Measurements from ENCODE around the gene PDSS2. TPM values are rescaled to one million over a fixed set of nuclear protein-coding genes. Genes with fewer than 3 reads are reported as not detected.

PDSS2 gene
- total and polyA plus RNA-seq, 2 of the 4 experiments (the other 2 are of a cell fraction): 8.6 to 9.2 TPM

DNA sequence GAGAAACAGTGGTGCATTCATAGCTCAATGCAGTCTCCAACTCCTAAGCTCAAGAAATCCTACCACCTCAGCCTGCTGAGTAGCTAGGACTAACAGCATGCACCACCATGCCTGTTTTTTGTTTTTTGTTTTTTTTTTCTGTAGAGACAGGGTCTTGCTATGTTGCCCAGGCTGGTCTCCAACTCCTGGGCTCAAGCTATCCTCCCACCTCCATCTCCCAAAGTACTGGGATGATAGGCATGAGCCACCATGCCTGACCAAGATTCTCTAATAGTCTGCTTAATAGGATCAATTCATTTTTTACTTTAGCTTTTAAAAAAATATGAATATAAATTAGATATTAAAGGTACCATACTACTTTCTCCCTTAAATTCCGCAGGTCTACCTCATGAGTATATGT lies 191.7 kb downstream of the PDSS2 start:
- Histone ChIP-seq H3K36me3 (ENCODE audit: control insufficient read depth, insufficient read depth, low read length) (no peaks in the 10 kb centered on the region), H3K27ac (ENCODE audit: insufficient read depth, low read length) (no peak overlapping the region), H4K5ac (ENCODE audit: low read depth, low read length) (no peak overlapping the region), H3K56ac (ENCODE audit: extremely low read depth, insufficient read depth, low read length) (no peak overlapping the region), H3K18ac (ENCODE audit: low read depth, low read length) (no peak overlapping the region), H3K9ac (ENCODE audit: low read depth, low read length) (no peak overlapping the region), H2AK5ac (ENCODE audit: low read depth, low read length) (no peak overlapping the region), H3K14ac (replicated peaks; ENCODE audit: low read depth, low read length) (no peak overlapping the region), H4K91ac (ENCODE audit: insufficient read depth, low read depth, low read length) (no peak overlapping the region), H2BK20ac (ENCODE audit: low read depth, low read length) (no peak overlapping the region), H2AFZ (replicated peaks; ENCODE audit: low read length, poor library complexity) (no peak overlapping the region), H4K8ac (ENCODE audit: low read depth in 2 of 2, low read length in 2 of 2) (no peak overlapping the region), H3K9me1 (ENCODE audit: insufficient read depth, low read length) (no peaks in the 10 kb centered on the region), H3K23ac (ENCODE audit: low read depth, low read length) (no peak overlapping the region), H3K9me3 (ENCODE audit: control insufficient read depth, insufficient read depth, low read length) (no peaks in the 10 kb centered on the region), H2BK120ac (ENCODE audit: low read depth, low read length) (no peak overlapping the region), H3K4me3 (ENCODE audit: insufficient read depth, low read depth, low read length) (no peak overlapping the region), H2BK15ac (ENCODE audit: low read depth, low read length) (no peak overlapping the region), H3K4me1 (ENCODE audit: control insufficient read depth, insufficient read depth, low read length) (no peaks in the 10 kb centered on the region), H2AK9ac (replicated peaks; ENCODE audit: low read depth, low read length, poor library complexity) (no peak overlapping the region), H3K79me1 (ENCODE audit: low read depth in 1 of 2, low read length in 2 of 2) (no peaks in the 10 kb centered on the region), H3K27me3 (ENCODE audit: control insufficient read depth, insufficient read depth, low read length) (no peaks in the 10 kb centered on the region), H3K4ac (ENCODE audit: low read depth, low read length) (no peak overlapping the region), H2BK5ac (ENCODE audit: low read depth, low read length, poor library complexity, severe bottlenecking) (no peak overlapping the region), H4K20me1 (ENCODE audit: insufficient read depth, low read length) (no peaks in the 10 kb centered on the region), H3K4me2 (ENCODE audit: low read depth, low read length) (no peak overlapping the region)
- WGBS, 2 experiments (ENCODE audit: extremely low coverage in 2 of 2, insufficient read length in 1 of 2): no CpG with 5 or more reads among the region's 1 CpG
- no TSS peak for BruUV-seq (replicated peaks)
- intact Hi-C loops (cut with micrococcal nuclease): no loop called here
- dilution Hi-C loops (cut with HindIII; ENCODE audit: low sequenced_read_pairs, unreplicated experiment): no loop called here
- in situ Hi-C loops (cut with MboI; ENCODE audit: low sequenced_read_pairs): no loop called here
- POLR2A ChIA-PET (ENCODE audit: unreplicated experiment): no interaction called here
- CTCF ChIA-PET: no interaction called here
- DNase-seq (no peak), ATAC-seq (ENCODE audit: low read depth) (no peak)
- TF ChIP-seq RAD21 (IDR thresholded peaks at IDR 0.05; ENCODE audit: low read length) (no peak), MAFK (IDR thresholded peaks at IDR 0.05; ENCODE audit: low read depth, low read length) (no peak), SMC3 (IDR thresholded peaks at IDR 0.05; ENCODE audit: low read depth, low read length) (no peak), MXI1 (IDR thresholded peaks at IDR 0.05; ENCODE audit: borderline replicate concordance, low read depth, low read length) (no peak), RCOR1 (IDR thresholded peaks at IDR 0.05; ENCODE audit: insufficient replicate concordance, low read length) (no peak), FOS (IDR thresholded peaks at IDR 0.05; ENCODE audit: low read depth, low read length) (no peak), RFX5 (IDR thresholded peaks at IDR 0.05; ENCODE audit: low read depth, low read length) (no peak), POLR2A (IDR thresholded peaks at IDR 0.05; ENCODE audit: low read depth, low read length) (no peak), NFE2L2 (IDR thresholded peaks at IDR 0.05; ENCODE audit: low read depth, low read length) (no peak), CHD1 (IDR thresholded peaks at IDR 0.05; ENCODE audit: low read depth, low read length) (no peak)
- TF ChIP-seq, protein P1, sequence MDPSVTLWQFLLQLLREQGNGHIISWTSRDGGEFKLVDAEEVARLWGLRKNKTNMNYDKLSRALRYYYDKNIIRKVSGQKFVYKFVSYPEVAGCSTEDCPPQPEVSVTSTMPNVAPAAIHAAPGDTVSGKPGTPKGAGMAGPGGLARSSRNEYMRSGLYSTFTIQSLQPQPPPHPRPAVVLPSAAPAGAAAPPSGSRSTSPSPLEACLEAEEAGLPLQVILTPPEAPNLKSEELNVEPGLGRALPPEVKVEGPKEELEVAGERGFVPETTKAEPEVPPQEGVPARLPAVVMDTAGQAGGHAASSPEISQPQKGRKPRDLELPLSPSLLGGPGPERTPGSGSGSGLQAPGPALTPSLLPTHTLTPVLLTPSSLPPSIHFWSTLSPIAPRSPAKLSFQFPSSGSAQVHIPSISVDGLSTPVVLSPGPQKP (IDR thresholded peaks at IDR 0.05; ENCODE audit: borderline replicate concordance, low read depth, low read length): no peak
- TF ChIP-seq, protein P2, sequence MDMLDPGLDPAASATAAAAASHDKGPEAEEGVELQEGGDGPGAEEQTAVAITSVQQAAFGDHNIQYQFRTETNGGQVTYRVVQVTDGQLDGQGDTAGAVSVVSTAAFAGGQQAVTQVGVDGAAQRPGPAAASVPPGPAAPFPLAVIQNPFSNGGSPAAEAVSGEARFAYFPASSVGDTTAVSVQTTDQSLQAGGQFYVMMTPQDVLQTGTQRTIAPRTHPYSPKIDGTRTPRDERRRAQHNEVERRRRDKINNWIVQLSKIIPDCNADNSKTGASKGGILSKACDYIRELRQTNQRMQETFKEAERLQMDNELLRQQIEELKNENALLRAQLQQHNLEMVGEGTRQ (IDR thresholded peaks at IDR 0.05; ENCODE audit: low read depth, low read length): no peak

All from IMR-90 (cell line).